Hypothalamus (tissue), 51 donors: ENCODE results near the gene DDX28.

ENCODE experiments used
- DNase-seq, 51 donors: peaks; one replicate each; lab custom pipeline; 2025; lab: John Stamatoyannopoulos, UW

DDX28 gene, protein sequence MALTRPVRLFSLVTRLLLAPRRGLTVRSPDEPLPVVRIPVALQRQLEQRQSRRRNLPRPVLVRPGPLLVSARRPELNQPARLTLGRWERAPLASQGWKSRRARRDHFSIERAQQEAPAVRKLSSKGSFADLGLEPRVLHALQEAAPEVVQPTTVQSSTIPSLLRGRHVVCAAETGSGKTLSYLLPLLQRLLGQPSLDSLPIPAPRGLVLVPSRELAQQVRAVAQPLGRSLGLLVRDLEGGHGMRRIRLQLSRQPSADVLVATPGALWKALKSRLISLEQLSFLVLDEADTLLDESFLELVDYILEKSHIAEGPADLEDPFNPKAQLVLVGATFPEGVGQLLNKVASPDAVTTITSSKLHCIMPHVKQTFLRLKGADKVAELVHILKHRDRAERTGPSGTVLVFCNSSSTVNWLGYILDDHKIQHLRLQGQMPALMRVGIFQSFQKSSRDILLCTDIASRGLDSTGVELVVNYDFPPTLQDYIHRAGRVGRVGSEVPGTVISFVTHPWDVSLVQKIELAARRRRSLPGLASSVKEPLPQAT

DNA sequence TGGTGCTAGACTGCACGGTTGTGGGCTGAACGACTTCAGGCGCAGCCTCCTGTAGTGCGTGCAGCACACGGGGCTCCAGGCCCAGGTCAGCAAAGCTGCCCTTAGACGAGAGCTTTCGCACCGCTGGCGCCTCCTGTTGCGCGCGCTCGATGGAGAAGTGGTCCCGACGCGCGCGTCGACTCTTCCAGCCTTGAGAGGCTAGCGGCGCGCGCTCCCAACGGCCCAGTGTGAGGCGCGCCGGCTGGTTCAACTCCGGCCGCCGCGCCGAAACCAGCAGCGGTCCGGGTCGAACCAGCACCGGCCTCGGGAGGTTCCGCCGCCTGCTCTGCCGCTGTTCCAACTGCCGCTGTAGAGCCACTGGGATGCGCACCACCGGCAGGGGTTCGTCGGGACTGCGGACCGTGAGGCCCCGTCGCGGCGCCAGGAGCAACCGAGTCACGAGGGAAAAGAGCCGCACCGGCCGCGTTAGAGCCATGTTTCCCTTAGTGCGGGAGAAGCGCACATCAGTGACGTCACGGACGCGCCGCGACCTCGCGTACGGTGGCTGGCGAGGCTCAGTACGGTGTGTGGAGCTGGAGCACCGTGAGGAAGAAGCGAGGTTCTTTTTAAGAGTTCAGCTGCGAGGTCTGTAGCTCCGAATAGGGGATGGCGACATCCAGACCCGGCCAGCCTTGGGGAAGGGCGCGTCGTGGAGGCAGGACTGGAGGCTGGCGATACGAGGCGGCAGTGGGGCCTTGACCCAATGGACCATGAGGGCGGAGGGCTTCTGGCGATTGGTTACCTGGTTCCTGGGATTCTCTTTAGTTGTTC, at the start of gene DDX28, which contains the start of gene DUS2:
Gene DDX28, minus strand, starts transcription at position 505 of the 810 bp plus-strand sequence. Its CDS starts 30 bp downstream, at position 475.
Gene DUS2, plus strand, starts transcription at position 557 of the 810 bp plus-strand sequence. CDS start 14,740 bp downstream, outside the sequence.
- DNase-seq: peak; percentile 29 to 96 (median 85)

DNA sequence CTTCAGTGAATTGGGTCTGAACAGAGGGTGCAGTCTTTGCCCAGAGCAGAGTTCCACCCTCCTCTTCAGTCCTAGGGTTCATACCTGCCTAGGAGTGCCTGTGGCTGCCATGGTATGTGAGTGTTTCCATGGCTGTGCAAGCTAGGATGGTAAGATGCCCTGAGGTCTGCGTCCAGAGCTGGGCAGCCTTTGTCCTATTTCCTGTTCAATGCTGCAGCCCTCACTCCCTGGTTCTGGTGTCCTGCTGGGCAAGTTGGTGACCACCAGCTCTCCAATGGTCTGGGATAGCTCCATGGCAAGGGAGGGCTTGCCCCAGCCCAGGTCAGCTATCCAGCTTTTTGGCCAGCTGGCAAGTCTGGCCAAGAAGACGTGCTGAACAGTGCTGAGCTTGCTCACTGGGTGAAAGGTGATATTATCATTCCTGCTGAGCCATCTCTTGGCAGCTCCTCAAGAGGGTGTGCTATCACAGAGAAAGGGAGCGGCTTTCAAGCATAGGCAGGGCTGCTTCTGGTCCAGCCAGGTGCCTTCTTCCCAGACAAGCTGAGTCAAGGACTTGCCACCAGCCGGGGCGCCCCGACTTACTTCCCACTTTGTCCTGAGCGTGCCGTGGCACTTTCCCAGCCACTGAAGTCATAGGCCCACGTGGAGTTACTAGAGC, 49.1 kb upstream of the DDX28 start:
- DNase-seq: no peak

DNA sequence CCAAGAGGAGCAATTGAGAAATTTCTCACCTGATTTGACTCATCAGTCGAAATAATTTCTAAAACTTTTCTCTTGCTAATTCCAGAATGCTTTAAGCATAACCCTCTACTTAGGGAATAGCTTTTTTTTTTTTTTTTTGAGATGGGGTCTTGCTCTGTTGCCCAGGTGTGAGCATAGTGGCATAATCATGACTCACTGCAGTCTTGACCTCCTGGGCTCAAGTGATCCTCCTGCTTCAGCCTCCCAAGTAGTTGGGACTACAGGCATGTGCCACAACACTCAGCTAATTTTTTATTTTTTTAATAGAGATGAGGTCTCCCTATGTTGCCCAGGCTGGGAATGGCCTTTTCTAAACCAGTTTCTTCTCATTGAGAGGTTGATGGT, 48.5 kb upstream of the DDX28 start:
- no peak for DNase-seq

DNA sequence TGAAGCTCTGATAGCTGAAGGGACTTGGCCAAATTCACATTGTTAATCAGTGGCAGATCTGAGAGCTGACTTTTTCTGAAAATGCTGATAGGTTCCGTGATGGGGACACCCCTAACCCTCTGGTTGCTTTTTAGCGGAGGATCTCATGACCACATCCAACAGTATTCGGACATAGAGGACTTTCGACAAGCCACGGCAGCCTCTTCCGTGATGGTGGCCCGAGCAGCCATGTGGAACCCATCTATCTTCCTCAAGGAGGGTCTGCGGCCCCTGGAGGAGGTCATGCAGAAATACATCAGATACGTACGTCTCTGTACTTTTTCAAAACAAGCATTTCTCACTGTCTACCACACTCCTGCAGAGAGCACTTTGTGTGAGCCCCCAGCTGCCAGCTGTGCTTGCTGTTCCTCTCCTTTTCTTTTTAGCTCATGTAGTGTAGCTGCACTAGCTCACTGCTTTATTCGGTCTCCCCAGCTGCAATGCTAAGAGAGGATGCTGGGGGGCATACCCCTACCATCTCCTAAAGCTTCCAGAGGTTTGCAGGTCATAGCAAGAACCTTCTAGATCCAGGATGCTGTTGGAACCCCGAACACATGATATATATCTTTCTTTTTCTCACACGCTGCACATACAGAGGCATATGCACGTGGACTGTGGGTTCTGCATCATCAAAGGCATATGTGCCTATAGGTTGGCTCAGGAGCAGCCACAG, 47.9 kb upstream of the DDX28 start:
- DNase-seq: no peak

DNA sequence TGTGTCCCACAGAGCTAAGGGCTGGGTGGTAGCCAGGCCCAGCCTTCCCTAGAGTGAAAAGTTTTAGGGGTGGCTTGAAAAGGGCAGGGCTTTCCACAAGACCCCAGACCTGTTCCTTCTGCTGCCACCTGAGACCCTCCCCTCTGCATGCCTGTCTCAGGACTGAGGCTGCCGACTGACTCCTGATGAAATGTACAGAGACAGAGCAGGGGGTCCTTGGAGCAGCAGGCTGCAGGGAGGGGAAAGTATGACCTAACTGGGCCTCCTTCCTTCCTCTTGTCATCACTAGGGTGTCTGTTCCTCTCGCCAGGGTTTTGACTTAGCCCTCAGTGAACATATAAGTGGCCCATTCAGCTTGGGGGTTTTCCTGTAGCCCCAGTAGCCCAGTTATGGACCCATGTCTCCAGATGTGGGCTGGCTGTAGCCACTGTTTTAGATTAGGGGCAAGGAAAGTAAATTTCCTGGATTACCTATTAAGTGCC, 47.3 kb upstream of the DDX28 start:
- no peak for DNase-seq

DNA sequence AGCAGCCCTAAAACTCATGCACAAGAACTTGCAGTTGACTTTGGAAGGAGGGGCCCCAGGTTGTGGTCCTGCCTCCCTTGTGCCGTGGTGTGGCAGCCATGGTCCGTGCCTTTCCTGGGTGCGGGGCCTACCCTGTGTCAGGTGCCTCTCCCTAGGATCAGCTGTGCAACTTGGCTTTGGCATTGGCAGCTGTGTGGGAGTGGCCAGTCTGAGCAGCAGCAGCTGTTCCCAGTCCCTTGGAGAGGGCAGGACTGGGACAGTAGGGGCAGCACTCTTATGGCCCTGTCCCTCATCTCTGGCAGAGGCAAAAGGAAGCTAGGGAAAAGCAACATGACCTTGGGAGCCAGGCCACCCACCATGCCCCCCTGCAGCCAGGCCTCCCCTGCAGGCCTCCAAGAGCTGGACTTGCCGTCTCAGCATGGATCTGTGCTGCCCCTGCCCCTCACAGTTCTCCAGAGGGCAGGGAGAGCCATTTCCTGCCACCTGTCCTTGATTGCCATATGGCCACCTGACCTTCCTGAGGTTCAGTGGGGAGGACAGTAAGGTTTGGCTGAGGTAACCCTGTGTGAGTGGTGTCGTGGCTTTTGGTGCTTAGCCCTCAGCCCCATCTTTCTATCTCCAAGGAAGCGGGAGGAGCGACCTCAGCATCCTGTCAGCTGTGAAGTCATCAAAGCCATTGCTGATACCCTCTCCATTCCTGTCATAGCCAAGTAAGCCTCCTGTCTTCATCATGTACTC, 46.6 kb upstream of the DDX28 start:
- no peak for DNase-seq

DNA sequence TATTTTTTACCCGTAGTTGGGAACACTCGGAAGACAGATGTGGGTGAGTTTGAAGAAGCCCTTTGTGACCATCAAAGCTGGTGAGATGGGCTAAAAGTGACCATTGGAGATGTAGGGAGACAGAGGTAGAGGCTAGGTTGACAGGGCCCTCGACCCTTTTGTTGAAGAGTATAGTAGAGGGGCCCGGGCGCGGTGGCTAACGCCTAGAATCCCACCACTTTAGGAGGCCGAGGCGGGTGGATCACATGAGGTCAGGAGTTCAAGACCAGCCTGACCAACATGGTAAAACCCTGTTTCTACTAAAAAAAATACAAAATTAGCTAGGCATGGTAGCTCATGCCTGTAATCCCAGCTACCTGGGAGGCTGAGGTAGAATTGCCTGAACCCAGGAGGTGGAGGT, 45.9 kb upstream of the DDX28 start:
- no peak for DNase-seq

DNA sequence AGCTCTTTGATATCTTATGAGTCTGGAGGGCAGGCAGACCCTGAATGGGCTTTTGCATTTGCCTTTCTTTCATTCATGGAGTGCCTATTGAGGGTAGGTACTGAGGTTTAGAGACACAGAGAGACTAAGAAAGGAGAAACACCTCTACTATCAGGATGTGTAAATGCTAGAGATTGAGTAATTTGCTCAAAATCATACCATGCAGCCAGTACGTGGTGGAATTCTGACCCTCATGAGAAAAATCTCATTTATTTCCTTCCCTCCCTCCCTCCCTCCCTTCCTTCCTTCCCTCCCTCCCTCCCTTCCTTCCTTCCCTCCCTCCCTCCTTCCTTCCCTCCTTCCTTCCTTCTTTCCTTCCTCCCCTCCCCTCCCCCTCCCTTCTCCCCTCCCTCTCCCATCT, 43.7 kb upstream of the DDX28 start:
- no peak for DNase-seq

DNA sequence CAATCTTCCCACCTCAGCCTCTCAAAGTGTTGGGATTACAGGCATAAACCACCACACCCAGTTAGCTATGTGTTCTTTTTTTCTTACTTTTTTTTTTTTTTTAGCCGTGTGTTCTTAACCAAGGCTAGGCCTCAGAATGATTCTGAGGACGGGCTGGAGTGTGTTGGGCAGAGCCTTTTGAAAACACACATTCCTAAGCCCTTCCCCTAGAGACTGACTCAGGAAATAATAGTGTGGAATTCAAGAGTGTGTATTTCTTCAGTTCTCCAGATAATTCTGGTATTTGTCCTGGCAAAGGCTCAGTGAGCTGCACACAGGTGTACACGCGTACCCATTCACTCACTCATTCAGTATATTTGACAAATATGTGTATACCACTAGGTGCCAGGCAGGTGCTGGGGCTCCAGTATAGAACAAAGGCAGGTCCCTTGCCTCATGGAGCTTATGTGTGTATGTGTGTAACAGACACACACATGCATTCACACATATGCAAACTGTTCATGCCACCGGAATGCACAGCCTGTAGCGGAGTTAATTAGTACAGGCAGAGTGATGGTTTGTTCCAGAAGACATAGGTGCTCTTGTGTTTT, 42.8 kb upstream of the DDX28 start:
- no peak for DNase-seq

DNA sequence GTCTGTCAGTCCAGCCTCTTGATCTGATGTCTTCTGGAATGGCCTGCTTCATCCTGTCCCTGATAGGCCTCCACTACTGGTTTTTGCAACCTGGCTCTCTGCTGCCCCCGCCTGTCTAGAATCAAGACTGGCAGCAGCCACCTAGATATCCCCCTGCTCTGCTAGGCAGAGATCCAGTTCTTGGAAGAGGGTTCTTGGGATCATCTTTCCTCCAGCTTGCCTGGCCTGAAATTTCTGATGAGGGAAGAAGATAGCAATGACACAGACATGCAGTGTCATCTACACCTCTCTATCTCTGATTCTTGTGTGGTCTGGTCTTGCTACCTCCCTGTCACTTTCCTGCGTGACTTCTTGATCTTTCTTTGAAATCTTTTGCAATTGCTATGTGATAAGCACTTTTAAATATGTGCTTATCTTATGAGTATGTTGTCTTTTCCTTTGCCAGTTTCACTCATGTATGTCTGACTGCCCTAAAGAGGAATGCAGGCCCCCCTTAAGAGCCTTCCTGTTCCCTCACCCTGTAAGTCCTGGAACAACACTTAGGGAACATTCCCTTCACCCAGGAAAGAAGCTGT, 41.8 kb upstream of the DDX28 start:
- DNase-seq: peak in 34 of 51 donors; percentile 2 to 64 (median 28)

DNA sequence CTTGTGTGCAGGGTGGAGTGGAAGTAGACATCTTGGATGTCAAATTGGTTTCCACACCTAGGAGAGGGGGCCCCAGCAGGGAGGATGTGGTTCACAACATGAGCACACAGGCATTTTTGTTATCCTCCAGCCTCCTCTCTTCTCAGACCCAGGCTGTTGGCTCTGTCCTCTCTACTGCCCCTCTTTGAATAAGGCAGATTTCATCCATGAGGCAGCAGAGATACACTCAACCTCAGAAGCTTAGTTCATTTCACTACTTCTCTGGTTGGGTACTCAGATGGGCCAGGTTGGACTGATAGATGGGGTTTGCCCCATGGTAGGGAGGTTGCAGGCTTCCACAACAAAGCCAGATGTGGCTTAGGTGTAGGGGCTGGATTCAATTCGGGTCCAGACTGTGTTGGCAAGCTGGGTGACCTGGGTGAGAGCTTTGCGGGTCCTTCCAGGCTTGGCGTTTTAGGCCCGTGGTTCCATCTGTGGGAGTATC, 39.9 kb upstream of the DDX28 start:
- DNase-seq: no peak

DNA sequence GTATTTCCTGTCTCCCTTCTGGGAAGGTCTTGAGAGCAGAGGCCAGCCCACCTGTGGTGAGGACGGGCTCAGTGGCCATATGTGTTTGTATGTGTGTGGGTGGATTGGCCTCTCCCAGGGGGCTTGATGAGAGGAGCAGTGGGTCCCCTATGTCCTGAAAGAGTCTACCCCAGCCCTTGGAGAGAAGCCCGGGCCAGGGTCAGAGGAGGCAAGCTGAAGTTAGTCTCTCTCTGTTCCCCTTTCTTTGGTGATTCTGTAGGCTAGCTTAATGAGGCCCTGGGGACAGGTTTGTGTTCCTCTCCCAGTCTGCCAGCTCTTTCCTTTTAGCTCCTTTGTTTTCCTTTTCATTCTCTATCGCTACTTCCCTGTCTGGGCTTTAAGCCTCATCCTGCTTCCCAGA, 38.4 kb upstream of the DDX28 start:
- no peak for DNase-seq

DNA sequence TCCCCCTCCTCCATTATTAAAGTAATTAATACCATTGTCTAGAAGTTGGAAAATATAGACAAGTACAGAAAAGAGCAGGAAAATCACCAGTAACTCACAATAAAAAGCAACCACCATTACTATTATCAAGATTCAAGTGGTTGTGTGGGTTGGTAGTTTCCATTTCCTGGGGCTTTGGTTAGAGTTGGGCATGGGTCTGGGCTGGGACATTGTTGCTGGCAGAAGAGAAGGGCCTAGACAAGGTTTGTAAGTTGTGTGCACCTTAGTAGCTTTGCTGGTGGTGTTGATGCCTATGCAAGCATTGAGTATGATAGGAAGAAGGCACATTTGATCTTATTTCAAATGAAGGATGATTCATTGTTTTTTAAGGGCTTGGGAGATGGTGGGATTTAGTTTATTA, 36.8 kb upstream of the DDX28 start:
- DNase-seq: no peak

DNA sequence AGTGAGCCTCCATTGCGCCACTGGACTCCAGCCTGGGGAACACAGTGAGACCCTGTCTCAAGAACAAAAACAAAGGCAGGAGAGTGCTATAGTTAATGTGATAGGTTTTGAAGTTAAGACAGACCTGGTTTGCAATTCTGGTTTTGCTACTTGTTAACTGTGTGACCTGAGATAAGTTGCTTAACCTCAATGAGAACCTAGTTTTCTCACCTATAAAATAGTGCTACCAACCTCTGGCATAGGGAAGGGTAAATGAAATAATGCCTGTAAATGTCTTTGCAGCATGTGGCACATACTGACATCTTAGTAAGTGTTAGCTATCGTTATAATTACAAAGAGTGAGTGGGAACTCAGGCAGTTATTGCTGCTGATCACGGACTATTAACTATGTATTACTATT, 32.4 kb upstream of the DDX28 start:
- no peak for DNase-seq

DNA sequence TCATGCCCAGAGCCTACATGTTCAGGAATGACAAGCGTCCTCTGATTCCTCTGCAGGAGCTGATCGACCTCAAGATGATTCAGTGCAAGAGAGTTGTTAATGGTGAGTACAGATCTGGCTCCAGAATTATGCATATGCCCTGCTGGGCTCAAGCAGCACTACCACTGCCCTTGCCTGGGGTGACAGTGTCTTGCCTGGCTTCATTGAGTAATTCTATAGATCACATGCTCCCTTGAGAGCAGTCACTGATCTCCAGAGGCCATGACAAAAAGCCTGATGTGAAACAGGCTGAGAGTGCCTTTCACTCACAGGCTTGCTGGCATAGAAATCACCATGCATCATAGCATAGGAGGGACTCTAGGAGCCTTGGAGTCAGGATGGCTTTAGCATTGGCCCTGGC, 26.4 kb upstream of the DDX28 start:
- no peak for DNase-seq

DNA sequence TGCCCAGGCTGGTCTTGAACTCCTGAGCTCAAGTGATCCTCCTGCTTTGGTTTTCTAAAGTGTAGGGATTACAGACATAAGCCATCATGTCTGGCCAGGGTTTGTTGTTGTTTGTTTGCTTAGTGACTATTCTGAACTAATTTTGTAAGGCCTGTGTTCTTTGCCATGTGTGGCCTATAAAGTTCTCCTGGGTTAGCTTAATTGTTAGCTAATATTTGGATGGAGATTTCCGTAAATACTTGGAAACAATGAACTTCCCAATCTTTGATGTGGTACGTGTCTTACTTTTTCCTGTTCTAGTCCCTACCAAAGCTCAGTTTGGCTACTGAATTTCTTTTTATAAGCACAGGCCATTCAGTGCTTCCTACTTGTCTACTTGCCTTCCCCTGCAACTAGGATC, 25.0 kb upstream of the DDX28 start:
- DNase-seq: no peak

DNA sequence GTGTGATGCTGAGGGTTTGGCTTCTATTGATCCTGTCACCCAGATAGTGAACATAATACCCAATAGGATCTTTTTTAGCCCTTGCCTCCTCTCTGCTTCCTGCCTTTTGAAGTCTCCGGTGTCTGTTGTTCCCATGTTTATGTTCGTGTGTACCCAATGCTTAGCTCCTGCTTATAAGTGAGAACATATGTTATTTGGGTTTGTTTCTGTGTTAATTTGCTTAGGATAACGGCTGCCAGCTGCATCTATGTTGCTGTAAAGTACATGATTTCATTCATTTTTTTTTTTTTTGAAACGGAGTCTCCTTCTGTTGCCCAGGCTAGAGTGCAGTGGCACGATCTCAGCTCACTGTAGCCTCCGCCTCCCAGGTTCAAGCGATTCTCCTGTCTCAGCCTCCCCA, 23.1 kb upstream of the DDX28 start:
- no peak for DNase-seq

DNA sequence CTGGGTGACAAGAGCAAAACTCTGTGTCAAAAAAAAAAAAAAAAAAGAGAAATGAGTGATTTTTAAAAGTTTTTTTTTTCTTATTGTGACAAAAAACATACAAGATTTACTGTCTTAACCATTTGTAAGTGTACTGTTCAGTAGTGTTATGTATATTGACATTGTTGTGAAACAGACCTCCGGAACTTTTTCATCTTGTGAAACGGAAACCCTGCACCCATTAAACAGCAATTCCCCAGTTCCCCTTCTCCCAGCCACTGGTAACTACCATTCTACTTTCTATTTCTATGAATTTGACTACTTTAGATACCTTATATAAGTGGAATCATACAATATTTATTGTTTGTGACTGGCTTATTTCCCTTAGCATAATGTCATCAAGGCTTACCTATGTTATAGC, 18.8 kb upstream of the DDX28 start:
- DNase-seq: no peak
